NCI-H2107 treated with DMSO at 0.1 percent for 48 hours (cell line): ENCODE results near the gene NRCAM.
A peak's percentile ranks its signal among the peaks of the same experiment; 100 is the strongest.
"Not testable (repeated sequence)": the region's sequence is repeated elsewhere in the genome, so short reads cannot be mapped to it uniquely, and the experiment has no call there.

Experiments used
- DNase-seq: peaks from one replicate; lab custom pipeline; 2025; ENCODE audit not compliant: unreplicated experiment; lab: John Stamatoyannopoulos, UW

NRCAM gene

DNA sequence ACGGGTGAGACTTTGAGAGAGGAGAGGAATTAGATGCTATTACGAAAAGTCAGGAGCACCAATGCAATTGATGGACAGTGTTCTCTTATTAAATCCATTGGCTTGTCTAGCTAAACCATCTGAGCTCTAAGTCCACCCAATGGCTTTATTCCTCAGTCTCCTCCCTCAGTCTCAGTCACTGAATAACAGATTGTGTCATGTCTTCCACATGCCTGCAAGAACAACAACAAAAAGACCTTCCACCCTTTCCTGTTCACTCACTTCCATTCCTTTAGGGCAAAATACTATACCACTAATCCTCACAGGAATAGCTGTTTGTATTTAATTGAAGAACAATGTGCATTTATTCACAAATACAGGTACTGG, 171.2 kb downstream of the NRCAM start:
- DNase-seq: no peak

DNA sequence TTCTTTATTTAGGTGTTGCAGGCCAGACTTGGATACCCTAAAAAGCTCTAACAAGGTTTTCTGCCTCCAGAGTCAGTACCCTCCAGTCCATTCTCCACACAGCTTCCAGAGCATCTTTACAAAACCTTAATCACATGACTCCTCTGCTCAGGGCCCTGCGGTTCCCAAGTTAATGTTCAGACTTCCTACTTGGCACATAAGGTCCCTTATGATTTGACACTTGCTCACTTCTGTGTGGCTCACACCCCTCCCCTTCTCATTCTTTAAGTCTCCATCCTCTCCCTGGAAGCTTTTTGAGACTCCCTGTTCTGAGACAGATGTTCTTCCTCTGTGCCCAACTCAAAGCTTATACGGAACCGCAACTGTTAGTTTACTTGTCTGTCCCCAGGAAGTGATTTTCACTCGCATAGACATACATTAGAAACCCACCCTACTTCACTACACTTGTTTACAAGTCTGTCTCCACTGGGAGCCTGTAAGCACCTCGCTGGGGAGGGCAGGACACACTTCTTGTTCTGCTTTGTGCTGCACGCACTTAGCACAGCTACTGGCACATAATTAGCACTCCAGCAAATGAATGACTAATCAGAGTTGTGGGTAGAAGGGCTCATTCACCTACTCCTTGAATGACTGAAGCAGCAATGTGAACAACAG, 171.8 kb downstream of the NRCAM start:
- DNase-seq: peak; percentile 58

GRCh38 chr7:108283252-108283651, 173.0 kb downstream of the NRCAM start:
- DNase-seq: no peak

DNA sequence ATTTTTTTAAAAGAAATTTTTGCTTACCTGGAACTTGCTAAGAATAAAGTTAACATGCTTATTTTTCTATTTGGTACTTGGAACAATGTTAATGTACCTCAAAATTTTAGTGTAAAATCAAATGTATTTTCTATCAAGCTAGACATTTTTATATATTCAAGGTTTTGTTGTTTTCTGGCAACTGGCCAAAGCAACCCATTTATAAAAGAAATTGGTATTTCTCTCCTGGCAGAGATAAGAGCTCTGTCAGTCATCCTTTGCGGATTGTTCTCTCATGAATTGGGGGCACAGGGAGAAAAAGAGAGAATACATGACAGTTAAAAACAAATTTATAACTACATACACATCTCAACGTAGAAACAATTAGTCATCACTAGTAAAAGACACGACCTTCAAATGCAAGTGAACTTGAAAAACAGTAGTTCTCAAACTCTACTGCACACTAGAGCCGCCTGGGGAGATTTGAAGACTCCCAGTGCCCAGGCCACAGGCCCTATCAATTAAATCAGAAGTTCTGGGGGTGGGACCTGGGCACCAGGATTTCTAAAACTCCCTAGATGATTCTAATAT, 173.7 kb downstream of the NRCAM start:
- no peak for DNase-seq

GRCh38 chr7:108280136-108280535, 176.1 kb downstream of the NRCAM start:
- DNase-seq: no peak

DNA sequence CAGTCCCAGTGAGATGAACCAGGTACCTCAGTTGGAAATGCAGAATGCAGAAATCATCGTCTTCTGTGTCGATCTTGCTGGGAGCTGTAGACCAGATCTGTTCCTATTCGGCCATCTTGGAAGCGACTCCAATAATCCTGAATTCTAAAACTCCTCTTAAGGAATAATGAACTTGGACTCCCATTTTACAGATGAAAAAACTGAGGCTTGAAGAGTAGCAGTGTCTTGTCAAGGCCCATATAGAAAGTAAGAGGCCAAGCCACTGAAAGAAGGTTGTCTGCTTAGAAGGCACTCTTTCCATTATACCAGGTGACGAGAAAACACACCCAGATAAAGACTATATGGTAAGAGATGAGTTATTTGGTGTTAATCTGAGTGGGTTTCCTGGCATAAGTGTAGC, 177.5 kb downstream of the NRCAM start:
- DNase-seq: no peak

GRCh38 chr7:108278281-108278680, 178.0 kb downstream of the NRCAM start:
- no peak for DNase-seq

DNA sequence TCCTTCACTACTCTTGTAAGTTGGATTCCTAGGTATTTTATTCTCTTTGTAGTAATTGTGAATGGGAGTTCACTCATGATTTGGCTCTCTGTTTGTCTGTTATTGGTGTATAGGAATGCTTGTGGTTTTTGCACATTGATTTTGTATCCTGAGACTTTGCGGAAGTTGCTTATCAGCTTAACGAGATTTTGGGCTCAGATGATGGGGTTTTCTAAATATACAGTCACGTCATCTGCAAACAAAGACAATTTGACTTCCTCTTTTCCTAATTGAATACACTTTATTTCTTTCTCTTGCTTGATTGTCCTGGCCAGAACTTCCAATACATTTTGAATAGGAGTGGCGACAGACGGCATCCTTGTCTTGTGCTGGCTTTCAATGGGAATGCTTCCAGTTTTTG, 181.8 kb downstream of the NRCAM start:
- DNase-seq: not testable (repeated sequence)

DNA sequence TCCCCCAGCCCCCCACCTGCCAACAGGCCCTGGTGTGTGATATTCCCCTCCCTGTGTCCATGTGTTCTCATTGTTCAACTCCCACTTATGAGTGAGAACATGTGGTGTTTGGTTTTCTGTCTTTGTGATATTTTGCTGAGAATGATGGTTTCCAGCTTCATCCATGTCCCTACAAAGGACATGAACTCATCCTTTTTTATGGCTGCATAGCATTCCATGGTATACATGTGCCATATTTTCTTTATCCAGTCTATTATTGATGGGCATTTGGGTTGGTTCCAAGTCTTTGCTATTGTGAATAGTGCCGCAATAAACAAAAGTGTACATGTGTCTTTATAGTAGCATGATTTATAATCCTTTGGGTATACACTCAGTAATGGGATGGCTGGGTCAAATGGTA, 183.3 kb downstream of the NRCAM start:
- DNase-seq: not testable (repeated sequence)

DNA sequence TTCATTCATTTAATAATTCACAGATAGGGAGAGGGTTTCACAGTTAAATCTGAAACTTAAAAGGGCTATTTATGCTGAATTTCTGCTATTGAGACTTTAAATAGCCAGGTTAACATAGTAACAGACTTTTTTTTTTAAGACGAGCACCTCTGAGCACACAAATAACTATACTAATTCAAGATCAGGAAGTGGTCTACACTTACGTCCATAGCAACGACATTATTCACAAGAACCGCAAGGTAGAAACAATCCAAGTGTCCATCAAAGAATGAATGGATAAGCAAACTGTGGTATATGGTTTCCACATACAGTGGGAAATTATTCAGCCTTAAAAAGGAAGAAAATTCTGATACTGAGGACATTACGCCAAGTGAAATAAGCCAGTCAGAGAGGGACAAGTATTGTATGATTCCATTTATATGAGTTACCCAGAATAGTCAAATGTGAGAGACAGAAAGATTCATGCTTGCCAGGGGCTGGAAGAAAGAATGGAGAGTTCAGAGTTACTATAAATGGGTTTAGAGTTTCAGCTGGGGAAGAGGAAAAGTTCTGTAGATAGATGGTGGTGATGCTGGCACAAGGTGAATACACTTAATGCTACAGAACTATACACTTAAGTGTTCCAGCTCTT, 185.7 kb downstream of the NRCAM start:
- DNase-seq: no peak

GRCh38 chr7:108268200-108268820, 187.9 kb downstream of the NRCAM start:
- DNase-seq: no peak

- no peak for DNase-seq
These were observed 188.6 kb downstream of the NRCAM start for GRCh38 chr7:108267615-108268014.

DNA sequence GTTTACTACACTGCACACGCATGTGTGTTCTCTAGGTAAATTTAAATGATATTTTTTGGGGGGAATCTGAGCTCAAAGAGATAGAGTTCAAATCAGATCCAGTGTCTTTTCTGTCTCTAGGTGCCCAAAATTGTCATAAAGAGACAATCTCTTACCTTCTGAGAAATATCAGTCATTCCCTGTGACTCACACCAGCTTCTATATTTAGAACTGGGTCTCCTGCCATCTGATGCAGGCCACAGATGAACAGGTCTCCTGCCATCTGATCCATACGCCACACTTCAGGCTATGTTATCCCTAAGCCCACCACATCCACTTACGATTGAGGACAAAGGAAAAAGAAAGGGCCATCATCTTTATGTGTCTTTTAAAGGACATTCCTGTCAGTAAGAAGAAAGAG, 189.7 kb downstream of the NRCAM start:
- DNase-seq: no peak

- no peak for DNase-seq
These were observed 190.2 kb downstream of the NRCAM start for GRCh38 chr7:108266035-108266434.

DNA sequence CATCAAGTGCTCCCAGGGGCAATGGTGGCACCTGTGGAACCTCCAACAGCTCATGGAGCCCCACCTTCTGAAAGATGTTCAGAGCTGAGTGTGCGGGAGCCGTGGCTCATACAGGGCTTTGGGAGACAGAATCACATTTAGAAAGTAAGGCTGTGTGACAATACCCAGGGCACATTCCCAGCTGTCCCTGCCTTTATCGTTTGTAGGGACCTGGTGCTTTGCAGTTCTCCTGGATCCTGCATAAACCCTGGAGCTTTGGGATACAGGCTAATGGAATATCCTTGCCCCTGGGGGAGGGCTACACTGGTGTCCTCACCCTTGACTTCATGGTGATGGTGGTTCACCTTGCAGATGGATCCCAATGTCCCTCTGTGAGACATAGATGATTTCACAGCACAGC, 191.2 kb downstream of the NRCAM start:
- DNase-seq: no peak

DNA sequence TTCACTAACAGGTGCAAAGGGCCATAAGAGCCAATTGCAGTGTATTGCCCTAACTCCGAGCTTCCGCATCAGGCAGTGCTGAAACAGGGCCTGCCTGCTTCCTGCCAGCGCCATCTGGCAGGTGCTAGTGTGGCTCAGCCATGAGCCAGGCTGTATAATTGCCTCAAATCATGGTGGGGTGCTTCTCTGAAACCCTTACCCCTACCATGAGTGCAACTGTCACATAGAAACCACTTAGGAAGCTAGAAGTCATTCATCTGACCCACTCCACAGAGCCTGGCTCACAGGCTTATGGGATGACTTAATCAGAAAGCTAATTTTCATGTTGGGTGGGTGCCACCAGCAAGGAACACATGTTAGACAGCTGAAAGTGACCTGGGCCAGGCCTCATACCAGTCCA, 192.8 kb downstream of the NRCAM start:
- peak; percentile 97 for DNase-seq

DNA sequence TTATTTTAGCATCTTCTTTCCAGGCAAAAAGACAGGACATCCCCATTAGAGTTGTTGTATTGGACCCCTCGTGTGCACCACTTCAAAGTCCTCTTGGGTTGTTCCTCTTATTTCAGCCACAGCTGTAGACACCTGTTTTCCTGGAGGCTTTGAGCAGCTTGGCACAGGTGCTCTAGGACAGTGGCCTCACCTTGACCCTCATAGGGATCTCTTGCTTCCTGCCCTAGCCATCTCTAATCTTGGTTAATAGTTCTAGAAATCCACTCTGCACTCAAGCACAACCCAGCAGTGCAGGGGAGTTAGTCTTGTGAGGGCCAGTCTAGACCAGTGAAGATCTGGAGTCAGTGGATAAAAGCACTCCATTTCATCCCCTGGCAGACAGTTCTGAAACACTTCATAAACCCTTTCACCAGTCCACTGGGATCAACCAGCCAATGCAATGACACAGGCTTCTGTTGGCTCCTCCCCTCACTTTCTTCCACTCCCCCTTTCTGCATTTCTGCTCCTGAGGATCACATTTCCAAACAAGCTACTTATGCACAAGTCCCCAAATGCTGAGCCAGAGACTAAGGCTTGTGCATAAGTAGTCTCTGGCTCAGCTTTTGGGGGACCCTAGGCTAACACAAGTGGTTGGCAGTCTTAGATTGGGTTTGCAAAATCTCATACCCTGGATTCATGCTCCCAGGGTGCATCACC, 194.5 kb downstream of the NRCAM start:
- DNase-seq: peak; percentile 90

DNA sequence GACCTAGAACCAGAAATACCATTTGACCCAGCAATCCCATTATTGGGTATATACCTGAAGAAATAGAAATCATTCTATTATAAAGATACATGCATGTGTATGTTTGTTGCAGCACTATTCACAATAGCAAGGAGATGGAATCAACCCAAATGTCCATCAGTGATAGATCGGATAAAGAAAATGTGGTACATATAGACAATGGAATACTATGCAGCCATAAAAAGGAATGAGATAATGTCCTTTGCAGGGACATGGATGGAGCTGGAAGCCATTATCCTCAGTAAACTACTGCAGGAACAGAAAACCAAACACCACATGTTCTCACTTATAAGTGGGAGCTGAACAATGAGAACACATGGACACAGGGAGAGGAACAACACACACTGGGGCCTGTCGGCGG, 196.8 kb downstream of the NRCAM start:
- DNase-seq: not testable (repeated sequence)

DNA sequence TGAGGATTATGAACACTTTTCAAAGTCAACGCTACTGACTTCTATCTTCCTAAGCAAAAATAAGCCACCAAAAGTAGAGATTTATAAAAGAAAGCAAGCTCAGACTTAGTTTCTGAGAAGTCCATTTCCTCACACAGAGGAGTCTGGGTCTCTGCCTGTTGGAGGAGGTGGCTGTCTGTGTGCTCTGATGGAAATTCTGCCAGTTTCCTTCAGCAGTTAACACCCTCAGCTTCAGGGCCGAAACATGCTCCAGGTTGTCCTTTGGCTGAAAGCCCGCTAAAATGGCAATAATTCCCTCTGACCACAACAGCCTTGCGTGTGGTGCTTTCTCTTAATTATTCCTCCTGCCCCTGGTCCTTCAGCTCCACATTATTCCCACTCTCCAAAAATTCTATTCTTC, 198.3 kb downstream of the NRCAM start:
- peak; percentile 23 for DNase-seq

DNA sequence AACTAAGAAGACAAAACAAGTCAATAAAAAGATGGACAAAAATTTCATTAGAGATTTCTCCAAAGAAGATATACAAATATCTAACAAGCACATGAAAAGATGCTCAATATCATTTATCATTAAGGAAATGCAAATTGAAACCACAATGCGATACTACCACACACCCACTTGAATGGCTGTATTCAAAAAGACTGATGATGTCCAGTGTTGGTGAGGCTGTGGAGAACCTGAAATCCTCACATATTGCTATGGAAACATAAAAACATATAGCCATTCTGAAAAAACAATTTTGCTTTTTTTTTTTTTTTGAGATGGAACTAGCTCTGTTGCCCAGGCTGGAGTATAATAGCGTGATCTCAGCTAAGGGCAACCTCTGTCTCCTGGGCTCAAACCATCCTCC, 202.0 kb downstream of the NRCAM start:
- no peak for DNase-seq

- DNase-seq: peak; percentile 96
These were observed 202.8 kb downstream of the NRCAM start for GRCh38 chr7:108253275-108254044.
